ENCODE data around the gene PDGFB. TPM values are rescaled to one million over a fixed set of nuclear protein-coding genes. Genes with fewer than 3 reads are reported as not detected.

PDGFB gene
- total and polyA plus RNA-seq, 8 donors: 2.7 to 12.1 (median 4.4) TPM

DNA sequence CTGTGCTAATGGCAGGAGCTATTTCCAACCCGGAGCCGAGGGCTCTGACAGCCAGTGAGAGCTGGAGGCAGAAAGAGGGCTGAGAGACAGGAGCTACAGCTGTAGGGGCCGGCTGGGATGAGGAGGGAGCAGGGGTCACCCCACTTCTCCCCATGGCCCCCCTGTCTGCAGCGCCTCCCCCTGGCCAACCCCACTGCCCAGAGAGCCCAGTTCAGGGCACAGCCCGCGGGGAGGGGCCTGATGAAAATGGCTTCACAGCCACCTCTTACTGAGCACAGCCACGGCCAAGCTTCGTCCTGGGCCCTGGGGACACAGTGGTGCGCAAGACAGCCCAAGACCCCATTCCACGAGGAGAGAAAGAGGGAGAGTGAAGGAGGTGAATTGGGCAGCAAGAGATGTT, 46.7 kb upstream of the PDGFB start:
- TF ChIP-seq CTCF (IDR thresholded peaks at IDR 0.05): no peak
- FAIRE-seq (no peak), DNase-seq (peak in 3 of 6 donors; percentile 35 to 82 (median 71)), ATAC-seq (no peak)
- peak overlapping the region; percentile 89 to 96 (median 92) for H3K27ac ChIP-seq
- intact Hi-C loops (cut with DNase I): no loop called here
- H3K9me3 ChIP-seq: no peaks in the 10 kb centered on the region
- no peaks in the 10 kb centered on the region for H3K27me3 ChIP-seq
- 90 to 92% methylated on average over 10 of the region's 10 CpGs for WGBS, 2 donors
- H3K4me3 ChIP-seq: no peak overlapping the region
- H3K4me1 ChIP-seq: peaks cover 30 to 40% (median 34%) of the 10 kb centered on the region in 3 donors
- no peaks in the 10 kb centered on the region for H3K36me3 ChIP-seq

DNA sequence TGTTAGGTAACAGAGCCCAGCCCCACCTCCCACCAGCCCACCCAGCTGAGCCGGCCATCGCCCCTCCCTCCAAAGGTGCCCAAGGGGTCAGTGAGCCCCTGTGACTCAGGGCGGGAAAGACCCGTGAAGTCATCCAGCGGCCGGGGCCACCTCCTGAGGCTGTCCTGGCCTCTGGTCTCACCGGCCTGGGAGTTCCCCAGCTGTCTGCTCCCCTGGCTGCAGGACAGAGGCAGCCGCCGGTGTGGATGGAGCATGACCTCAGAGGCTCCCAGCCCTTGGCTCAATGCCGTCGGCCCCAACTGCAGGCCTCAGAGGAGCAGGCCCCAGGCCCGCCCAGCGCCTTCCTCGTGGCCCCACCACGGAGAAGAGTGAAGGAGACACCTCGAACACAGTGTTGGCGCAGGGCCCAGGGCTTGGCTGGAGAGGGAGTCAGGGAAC, 46.0 kb upstream of the PDGFB start:
- no peaks in the 10 kb centered on the region for H3K27me3 ChIP-seq
- H3K27ac ChIP-seq: peak overlapping the region; percentile 89 to 96 (median 92)
- intact Hi-C loops (cut with DNase I): no loop called here
- H3K4me1 ChIP-seq: peaks cover 30 to 40% (median 32%) of the 10 kb centered on the region in 3 donors
- peak; percentile 77 to 86 (median 81) for ATAC-seq
- DNase-seq: peak; percentile 89 to 97 (median 93)
- no peak for TF ChIP-seq CTCF (IDR thresholded peaks at IDR 0.05)
- WGBS, 2 donors: 9 to 13% methylated on average over 17 of the region's 17 CpGs
- no peak for FAIRE-seq
- H3K4me3 ChIP-seq: no peak overlapping the region
- no peaks in the 10 kb centered on the region for H3K9me3 ChIP-seq
- no peaks in the 10 kb centered on the region for H3K36me3 ChIP-seq

DNA sequence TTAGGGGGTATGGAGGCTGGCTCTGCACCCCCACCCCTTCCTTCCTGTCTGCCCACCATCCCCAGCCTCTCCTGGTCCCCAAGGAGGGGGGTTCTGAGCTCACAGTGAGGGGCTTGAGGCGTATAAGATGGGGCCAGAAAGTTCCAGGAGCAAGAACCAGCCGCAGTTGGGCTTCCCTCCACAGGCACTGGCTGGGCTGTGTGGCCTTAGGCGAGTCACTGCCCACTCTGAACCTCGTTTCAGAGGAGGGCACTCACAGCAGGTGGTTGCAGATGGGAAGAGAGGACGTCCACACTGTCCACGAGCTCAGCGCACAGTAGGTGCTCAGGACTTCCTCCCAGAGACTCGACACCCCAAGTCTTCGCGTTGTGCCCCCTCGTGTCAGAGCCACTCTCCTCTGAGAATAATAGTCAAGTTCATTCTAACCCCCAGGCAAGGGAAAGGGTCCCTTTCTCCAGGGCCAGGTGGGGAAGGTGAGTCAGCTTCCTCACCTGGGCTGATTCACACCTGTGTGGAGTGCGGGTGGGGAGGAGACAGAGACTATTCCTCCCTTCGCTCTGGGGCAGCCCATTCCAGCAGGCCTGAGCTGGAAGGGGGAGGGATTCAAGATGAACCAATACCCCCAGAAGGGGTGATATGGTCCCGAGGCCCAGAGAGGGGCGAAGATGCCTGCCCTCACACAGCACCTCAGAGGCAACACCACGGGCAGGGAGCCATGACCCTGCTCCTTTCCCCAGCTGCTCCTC, 45.4 kb upstream of the PDGFB start:
- peak; percentile 0 to 26 (median 18) for ATAC-seq
- peaks cover 30 to 40% (median 31%) of the 10 kb centered on the region in 3 donors for H3K4me1 ChIP-seq
- no peak overlapping the region for H3K4me3 ChIP-seq
- intact Hi-C loops (cut with DNase I): no loop called here
- H3K27ac ChIP-seq: peak overlapping the region; percentile 89 to 96 (median 92)
- no peaks in the 10 kb centered on the region for H3K27me3 ChIP-seq
- WGBS, 2 donors: 78 to 80% methylated on average over 14 to 16 of the region's 16 CpGs
- TF ChIP-seq CTCF (IDR thresholded peaks at IDR 0.05): no peak
- no peak for FAIRE-seq
- peak in 2 of 6 donors; percentile 51 for DNase-seq
- H3K9me3 ChIP-seq: no peaks in the 10 kb centered on the region
- H3K36me3 ChIP-seq: no peaks in the 10 kb centered on the region

GRCh38 chr22:39289533-39289932, 44.8 kb upstream of the PDGFB start:
- ATAC-seq: no peak
- WGBS, 2 donors: 41 to 42% methylated on average over 14 of the region's 14 CpGs

More at GRCh38 chr22:39289533-39289932, 44.8 kb upstream of the PDGFB start:
- peaks cover 30 to 40% (median 31%) of the 10 kb centered on the region in 3 donors for H3K4me1 ChIP-seq
- DNase-seq (no peak), FAIRE-seq (no peak)
- no peaks in the 10 kb centered on the region for H3K27me3 ChIP-seq
- H3K27ac ChIP-seq: peak overlapping the region in 3 of 4 donors; percentile 89 to 96 (median 92)
- TF ChIP-seq CTCF (IDR thresholded peaks at IDR 0.05): no peak
- intact Hi-C loops (cut with DNase I): no loop called here
- H3K36me3 ChIP-seq: no peaks in the 10 kb centered on the region
- no peak overlapping the region for H3K4me3 ChIP-seq
- no peaks in the 10 kb centered on the region for H3K9me3 ChIP-seq
